ENCODE measurements around the gene RAB23. TPM values are rescaled to one million over a fixed set of nuclear protein-coding genes. Genes with fewer than 3 reads are reported as not detected.

The RAB23 gene
- total and polyA plus RNA-seq, 9 of the 15 experiments (the other 6 are each of a cell fraction or from before 2014, with no cell fraction given), result 3.4 to 18.0 (median 9.4) TPM

DNA sequence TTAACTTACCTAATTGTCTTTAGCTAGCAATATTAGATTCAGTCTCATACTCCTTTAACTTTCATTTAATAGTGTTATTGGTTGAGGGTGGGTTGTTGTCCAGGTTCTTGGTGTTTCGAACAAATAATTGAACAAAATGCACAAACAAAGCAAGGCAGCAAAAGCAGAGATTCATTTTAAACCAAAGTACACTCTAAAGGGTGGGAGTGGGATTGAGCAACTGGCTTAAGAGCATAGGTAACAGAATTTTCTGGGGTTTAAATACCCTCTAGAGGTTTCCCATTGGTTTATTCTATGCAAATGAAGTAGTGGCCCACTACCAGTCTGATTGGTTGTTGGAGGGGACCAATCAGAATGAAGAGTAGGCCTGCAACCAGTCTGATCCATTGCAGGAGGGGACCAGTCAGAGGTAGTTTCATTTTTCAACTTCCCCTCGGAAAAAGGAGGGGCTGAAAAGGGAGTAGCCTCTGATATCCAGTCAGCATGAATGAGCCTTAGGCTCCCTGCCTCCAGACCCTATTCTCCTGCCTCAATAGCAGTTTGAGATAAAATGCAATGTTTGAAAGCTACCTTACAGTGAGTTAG is 26.3 kb upstream of the RAB23 start:
- ATAC-seq, result peak; percentile 95
- FAIRE-seq, result peak; percentile 37
- Histone ChIP-seq H3K27me3 (ENCODE audit: control insufficient read depth in 2 of 2, insufficient read depth in 2 of 2, low read length in 2 of 2) (no peaks in the 10 kb centered on the region; a peak in 1 of 5 replicates), H3K36me3 (ENCODE audit: control insufficient read depth, insufficient read depth, low read length) (no peaks in the 10 kb centered on the region), H3K79me2 (ENCODE audit: control insufficient read depth, insufficient read depth, low read length) (no peaks in the 10 kb centered on the region), H2AFZ (ENCODE audit: low read depth, low read length) (no peak overlapping the region), H3K4me2 (ENCODE audit: insufficient read depth, low read length) (no peak overlapping the region), H3K9me3 (replicated peaks; ENCODE audit: control insufficient read depth, insufficient read depth, low read depth, low read length) (no peaks in the 10 kb centered on the region), H3K27ac (ENCODE audit: extremely low read depth, low read depth, low read length) (no peak overlapping the region), H3K9me1 (ENCODE audit: control insufficient read depth, insufficient read depth, low read length) (no peaks in the 10 kb centered on the region), H3K9ac (ENCODE audit: insufficient read depth in 1 of 2, low read depth in 2 of 2, low read length in 2 of 2) (no peak overlapping the region), H3K4me1 (replicated peaks in 1 of 2; ENCODE audit: control insufficient read depth in 2 of 2, insufficient read depth in 2 of 2, low read length in 2 of 2) (no peaks in the 10 kb centered on the region), H4K20me1 (replicated peaks; ENCODE audit: control insufficient read depth, insufficient read depth, low read length) (no peaks in the 10 kb centered on the region), H3K4me3 (no peak overlapping the region)
- ChIA-PET POLR2A (interaction anchor here (1.6 kb wide), 1 partner anchor 15 kb away, joined by 5 read pairs; no protein-coding TSS in a partner anchor), CTCF (ENCODE audit: low intra/inter-chr PET ratio) (no interaction called here)
- BruUV-seq (replicated peaks), result no TSS peak
- in situ Hi-C loops (cut with MboI), result no loop called here
- TF ChIP-seq RBM25 (IDR thresholded peaks at IDR 0.05; ENCODE audit: low read depth, low read length, severe bottlenecking), result peak; percentile 30
- TF ChIP-seq, protein P1, sequence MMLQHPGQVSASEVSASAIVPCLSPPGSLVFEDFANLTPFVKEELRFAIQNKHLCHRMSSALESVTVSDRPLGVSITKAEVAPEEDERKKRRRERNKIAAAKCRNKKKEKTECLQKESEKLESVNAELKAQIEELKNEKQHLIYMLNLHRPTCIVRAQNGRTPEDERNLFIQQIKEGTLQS (IDR thresholded peaks at IDR 0.05), result no peak
- TF ChIP-seq, protein P1 (CRISPR knock-in tag; conservative IDR thresholded peaks at IDR 0.05), result no peak
- TF ChIP-seq BDP1 (IDR thresholded peaks at IDR 0.05; ENCODE audit: insufficient read depth, insufficient read length), result no peak
- peak; percentile 23; the same call in 1 of the 2 replicates for TF ChIP-seq TCF7L2 (IDR thresholded peaks at IDR 0.05; ENCODE audit: low read depth, low read length)
- TF ChIP-seq, protein P2, sequence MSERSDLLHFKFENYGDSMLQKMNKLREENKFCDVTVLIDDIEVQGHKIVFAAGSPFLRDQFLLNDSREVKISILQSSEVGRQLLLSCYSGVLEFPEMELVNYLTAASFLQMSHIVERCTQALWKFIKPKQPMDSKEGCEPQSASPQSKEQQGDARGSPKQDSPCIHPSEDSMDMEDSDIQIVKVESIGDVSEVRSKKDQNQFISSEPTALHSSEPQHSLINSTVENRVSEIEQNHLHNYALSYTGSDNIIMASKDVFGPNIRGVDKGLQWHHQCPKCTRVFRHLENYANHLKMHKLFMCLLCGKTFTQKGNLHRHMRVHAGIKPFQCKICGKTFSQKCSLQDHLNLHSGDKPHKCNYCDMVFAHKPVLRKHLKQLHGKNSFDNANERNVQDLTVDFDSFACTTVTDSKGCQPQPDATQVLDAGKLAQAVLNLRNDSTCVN (CRISPR knock-in tag; IDR thresholded peaks at IDR 0.05), result no peak
- TF ChIP-seq NFYB (IDR thresholded peaks at IDR 0.05; ENCODE audit: extremely low read depth, insufficient read length), result peak; percentile 71
- peak; percentile 73 for TF ChIP-seq ATF7 (IDR thresholded peaks at IDR 0.05)
- TF ChIP-seq BRD9 (IDR thresholded peaks at IDR 0.05; ENCODE audit: low read depth, partially characterized antibody), result no peak
- TF ChIP-seq, protein P3, sequence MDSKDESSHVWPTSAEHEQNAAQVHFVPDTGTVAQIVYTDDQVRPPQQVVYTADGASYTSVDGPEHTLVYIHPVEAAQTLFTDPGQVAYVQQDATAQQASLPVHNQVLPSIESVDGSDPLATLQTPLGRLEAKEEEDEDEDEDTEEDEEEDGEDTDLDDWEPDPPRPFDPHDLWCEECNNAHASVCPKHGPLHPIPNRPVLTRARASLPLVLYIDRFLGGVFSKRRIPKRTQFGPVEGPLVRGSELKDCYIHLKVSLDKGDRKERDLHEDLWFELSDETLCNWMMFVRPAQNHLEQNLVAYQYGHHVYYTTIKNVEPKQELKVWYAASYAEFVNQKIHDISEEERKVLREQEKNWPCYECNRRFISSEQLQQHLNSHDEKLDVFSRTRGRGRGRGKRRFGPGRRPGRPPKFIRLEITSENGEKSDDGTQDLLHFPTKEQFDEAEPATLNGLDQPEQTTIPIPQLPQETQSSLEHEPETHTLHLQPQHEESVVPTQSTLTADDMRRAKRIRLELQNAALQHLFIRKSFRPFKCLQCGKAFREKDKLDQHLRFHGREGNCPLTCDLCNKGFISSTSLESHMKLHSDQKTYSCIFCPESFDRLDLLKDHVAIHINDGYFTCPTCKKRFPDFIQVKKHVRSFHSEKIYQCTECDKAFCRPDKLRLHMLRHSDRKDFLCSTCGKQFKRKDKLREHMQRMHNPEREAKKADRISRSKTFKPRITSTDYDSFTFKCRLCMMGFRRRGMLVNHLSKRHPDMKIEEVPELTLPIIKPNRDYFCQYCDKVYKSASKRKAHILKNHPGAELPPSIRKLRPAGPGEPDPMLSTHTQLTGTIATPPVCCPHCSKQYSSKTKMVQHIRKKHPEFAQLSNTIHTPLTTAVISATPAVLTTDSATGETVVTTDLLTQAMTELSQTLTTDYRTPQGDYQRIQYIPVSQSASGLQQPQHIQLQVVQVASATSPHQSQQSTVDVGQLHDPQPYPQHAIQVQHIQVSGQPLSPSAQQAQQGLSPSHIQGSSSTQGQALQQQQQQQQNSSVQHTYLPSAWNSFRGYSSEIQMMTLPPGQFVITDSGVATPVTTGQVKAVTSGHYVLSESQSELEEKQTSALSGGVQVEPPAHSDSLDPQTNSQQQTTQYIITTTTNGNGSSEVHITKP (IDR thresholded peaks at IDR 0.05; ENCODE audit: partially characterized antibody), result peak; percentile 97
- DNase-seq (ENCODE audit: extremely low read depth in 1 of 4, low spot score in 3 of 4), result peak in 2 of 4 experiments; percentile 40 to 41
- intact Hi-C loops (cut with micrococcal nuclease), result no loop called here
- 23% methylated on average over 2 of the region's 2 CpGs for WGBS (ENCODE audit: insufficient coverage, low coverage, missing lambda C conversion rate)

Measured in K562 (cell line).